Neural progenitor cell (in vitro differentiated cells): ENCODE data around the gene OPRL1. TPM values are rescaled to one million over a fixed set of nuclear protein-coding genes. Genes with fewer than 3 reads are reported as not detected.

ENCODE experiments used
- DNase-seq: peaks from one replicate; pipeline ENCODE4 v3.0.0-alpha.2; 2016; ENCODE audit warnings: low spot score
- H2AFZ ChIP-seq: fragments of 200-600 bp; sonication (generic); replicated peaks from 2 replicates; pipeline ENCODE4 v1.6.1; 2016; ENCODE audit warnings: antibody characterized with exemption
- H3F3A ChIP-seq: fragments of 200-600 bp; sonication (generic); 2 replicates; pipeline ENCODE4 v1.6.1; 2016; ENCODE audit warnings: antibody characterized with exemption, low read depth
- H3K27ac ChIP-seq: fragments of 200-600 bp; sonication (generic); 2 replicates; pipeline ENCODE4 v1.5.1; 2016; ENCODE audit warnings: mild to moderate bottlenecking
- H3K27me3 ChIP-seq: fragments of 200-600 bp; sonication (generic); 2 replicates; pipeline ENCODE4 v1.6.1; 2016; ENCODE audit warnings: mild to moderate bottlenecking, moderate library complexity
- H3K36me3 ChIP-seq: fragments of 200-600 bp; sonication (generic); 2 replicates; pipeline ENCODE4 v1.5.1; 2016
- H3K4me1 ChIP-seq: fragments of 200-600 bp; sonication (generic); 2 replicates; pipeline ENCODE4 v1.6.1; 2016; ENCODE audit warnings: mixed run types
- H3K4me2 ChIP-seq: fragments of 200-600 bp; sonication (generic); 2 replicates; pipeline ENCODE4 v1.6.1; 2016
- H3K4me3 ChIP-seq: fragments of 200-600 bp; sonication (generic); 2 replicates; pipeline ENCODE4 v1.5.1; 2016
- H3K79me2 ChIP-seq: fragments of 200-600 bp; sonication (generic); 2 replicates; pipeline ENCODE4 v1.6.1; 2016; ENCODE audit warnings: low read depth
- H3K9ac ChIP-seq: fragments of 200-600 bp; sonication (generic); 2 replicates; pipeline ENCODE4 v1.6.1; 2016
- H3K9me3 ChIP-seq: fragments of 200-600 bp; sonication (generic); 2 replicates; pipeline ENCODE4 v1.5.1; 2016; ENCODE audit warnings: low read depth
- H4K20me1 ChIP-seq: fragments of 200-600 bp; sonication (generic); 2 replicates; pipeline ENCODE4 v1.6.1; 2016; ENCODE audit warnings: low read depth
- H3K27ac Mint-ChIP-seq: 3 replicates; pipeline ENCODE4 v1.8.0; 2021; ENCODE audit warnings: mixed read lengths
- H3K27me3 Mint-ChIP-seq: 2 replicates; pipeline ENCODE4 v1.8.0; 2022; ENCODE audit warnings: low read depth, mild to moderate bottlenecking, inconsistent platforms, moderate library complexity, mixed read lengths; ENCODE audit not compliant: insufficient read depth
- H3K36me3 Mint-ChIP-seq: 3 replicates; pipeline ENCODE4 v1.8.0; 2021; ENCODE audit warnings: mixed read lengths
- H3K4me1 Mint-ChIP-seq: 3 replicates; pipeline ENCODE4 v1.8.0; 2021; ENCODE audit warnings: mixed read lengths
- H3K4me3 Mint-ChIP-seq: 3 replicates; pipeline ENCODE4 v1.8.0; 2021; ENCODE audit warnings: mild to moderate bottlenecking, moderate library complexity, mixed read lengths
- H3K9me3 Mint-ChIP-seq: 3 replicates; pipeline ENCODE4 v1.8.0; 2020; ENCODE audit warnings: mixed read lengths
- EZH2 ChIP-seq: fragments of 200-600 bp; sonication (generic); IDR thresholded peaks from 2 replicates; pipeline ENCODE4 v1.6.1; 2017; ENCODE audit warnings: antibody characterized with exemption, mild to moderate bottlenecking, moderate library complexity
- EZH2phosphoT487 ChIP-seq: fragments of 200-600 bp; sonication (generic); IDR thresholded peaks from 2 replicates; pipeline ENCODE4 v1.6.1; 2017; ENCODE audit warnings: antibody characterized with exemption
- total RNA-seq: library from RNA; depleted of rRNA; stranded (reverse); fragments of >200 nt; gene quantifications from 2 replicates; pipeline ENCODE4 v1.2.3, GENCODE V29; 2015; ENCODE audit warnings: low replicate concordance
- TF ChIP-seq, protein P1 (sequence below): fragments of 200-600 bp; sonication (generic); IDR thresholded peaks from 2 replicates; pipeline ENCODE4 v1.5.1; 2017; ENCODE audit warnings: antibody characterized with exemption, mild to moderate bottlenecking

OPRL1 gene
- total RNA-seq, 1 donor from 2014 or later, result 1.3 TPM

DNA sequence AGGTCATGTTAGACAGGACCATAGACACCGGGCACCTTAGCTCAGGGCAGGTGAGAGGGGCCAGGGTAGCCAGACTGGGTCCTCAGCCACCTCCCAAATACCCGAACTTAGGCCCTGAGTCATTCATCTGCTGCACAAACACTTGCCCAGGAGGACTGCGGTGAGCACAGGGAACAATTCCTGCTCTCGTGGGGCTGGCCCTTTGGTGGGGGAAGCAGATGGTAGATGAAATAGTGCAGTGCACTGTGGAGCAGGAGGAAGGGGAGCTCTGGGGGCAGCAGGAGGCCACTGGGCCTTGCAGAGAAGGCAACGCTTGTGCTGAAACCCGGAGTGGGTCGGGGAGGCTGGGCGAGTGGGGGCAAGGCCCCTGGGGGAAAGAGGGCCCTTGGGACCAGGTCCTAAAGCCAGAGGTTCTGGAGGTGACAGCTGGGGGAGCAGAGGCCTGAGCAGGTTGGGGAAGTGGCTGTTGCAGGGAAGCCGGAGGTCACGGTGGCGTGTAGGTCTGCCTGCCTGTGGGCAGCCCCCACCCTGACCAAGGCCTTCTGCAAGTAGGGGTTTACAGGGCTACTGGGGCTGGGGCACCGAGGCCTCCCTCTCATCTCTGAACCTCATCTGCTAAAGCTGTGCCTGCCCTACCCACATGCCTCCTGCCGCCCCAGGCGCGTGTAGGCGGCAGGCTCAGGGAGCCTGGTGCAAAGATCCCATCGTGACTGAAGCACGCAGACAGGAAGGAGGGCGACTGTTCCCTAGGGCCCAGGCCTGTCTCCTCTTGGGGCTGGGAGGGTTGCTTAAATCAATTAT is 32.2 kb downstream of the OPRL1 start:
- H3K27me3 Mint-ChIP-seq, result peaks cover 19% of the 10 kb centered on the region
- Histone ChIP-seq H4K20me1 (no peaks in the 10 kb centered on the region), H3K4me2 (no peak overlapping the region), H3K27ac (no peak overlapping the region), H3F3A (no peaks in the 10 kb centered on the region), H3K9ac (no peak overlapping the region), H3K4me3 (no peak overlapping the region), H3K27me3 (no peaks in the 10 kb centered on the region), H3K4me1 (no peaks in the 10 kb centered on the region), H3K36me3 (no peaks in the 10 kb centered on the region), H2AFZ (no peak overlapping the region), H3K9me3 (no peaks in the 10 kb centered on the region), H3K79me2 (no peaks in the 10 kb centered on the region)
- no peaks in the 10 kb centered on the region for H3K4me1 Mint-ChIP-seq
- H3K9me3 Mint-ChIP-seq, result no peaks in the 10 kb centered on the region
- TF ChIP-seq, protein P1, sequence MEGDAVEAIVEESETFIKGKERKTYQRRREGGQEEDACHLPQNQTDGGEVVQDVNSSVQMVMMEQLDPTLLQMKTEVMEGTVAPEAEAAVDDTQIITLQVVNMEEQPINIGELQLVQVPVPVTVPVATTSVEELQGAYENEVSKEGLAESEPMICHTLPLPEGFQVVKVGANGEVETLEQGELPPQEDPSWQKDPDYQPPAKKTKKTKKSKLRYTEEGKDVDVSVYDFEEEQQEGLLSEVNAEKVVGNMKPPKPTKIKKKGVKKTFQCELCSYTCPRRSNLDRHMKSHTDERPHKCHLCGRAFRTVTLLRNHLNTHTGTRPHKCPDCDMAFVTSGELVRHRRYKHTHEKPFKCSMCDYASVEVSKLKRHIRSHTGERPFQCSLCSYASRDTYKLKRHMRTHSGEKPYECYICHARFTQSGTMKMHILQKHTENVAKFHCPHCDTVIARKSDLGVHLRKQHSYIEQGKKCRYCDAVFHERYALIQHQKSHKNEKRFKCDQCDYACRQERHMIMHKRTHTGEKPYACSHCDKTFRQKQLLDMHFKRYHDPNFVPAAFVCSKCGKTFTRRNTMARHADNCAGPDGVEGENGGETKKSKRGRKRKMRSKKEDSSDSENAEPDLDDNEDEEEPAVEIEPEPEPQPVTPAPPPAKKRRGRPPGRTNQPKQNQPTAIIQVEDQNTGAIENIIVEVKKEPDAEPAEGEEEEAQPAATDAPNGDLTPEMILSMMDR, result no peak
- H3K27ac Mint-ChIP-seq, result no peak overlapping the region
- no peak overlapping the region for H3K4me3 Mint-ChIP-seq
- DNase-seq, result no peak
- H3K36me3 Mint-ChIP-seq, result no peaks in the 10 kb centered on the region

DNA sequence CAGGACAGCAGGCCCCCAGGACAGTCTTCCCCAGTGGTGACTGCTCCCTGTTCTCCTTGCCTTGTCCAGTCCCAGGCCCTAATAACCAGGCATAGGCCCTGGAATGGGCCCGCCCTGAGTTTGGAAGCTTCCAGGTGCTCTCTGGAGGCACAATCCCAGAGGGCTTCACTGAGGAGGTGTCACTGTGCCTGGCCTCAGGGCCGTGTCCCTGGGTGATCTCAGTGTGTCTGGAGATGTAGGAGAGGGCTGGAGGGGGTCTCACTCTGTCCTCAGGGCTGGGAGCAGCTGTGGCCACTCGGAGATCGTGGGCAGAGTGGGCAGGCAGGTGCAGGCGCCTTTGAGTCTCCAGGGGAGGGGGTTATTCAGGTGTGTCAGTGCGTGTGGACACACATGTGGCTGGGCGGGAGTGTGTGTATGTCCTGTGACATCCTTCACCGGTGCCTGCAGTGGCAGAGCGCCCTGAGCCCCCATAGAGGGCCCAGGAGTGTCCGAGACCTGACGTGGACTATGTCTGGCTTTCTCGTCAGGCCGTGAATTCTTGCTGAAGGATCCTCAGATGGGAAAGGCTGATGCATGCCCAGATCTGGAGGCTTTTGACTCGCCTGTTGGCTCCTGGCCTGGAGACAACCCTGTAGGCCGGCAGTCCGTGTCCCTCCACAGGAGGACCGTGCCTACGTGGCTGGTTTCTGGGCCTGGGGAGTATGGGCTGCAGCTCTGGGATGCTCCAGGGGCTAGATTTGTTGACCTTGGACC is 33.0 kb downstream of the OPRL1 start:
- H3K9me3 Mint-ChIP-seq, result no peaks in the 10 kb centered on the region
- no peaks in the 10 kb centered on the region for H3K9me3 ChIP-seq
- no peaks in the 10 kb centered on the region for H3F3A ChIP-seq
- H3K4me2 ChIP-seq, result no peak overlapping the region
- no peak overlapping the region for H3K27ac Mint-ChIP-seq
- no peaks in the 10 kb centered on the region for H3K36me3 ChIP-seq
- H3K27me3 ChIP-seq, result no peaks in the 10 kb centered on the region
- TF ChIP-seq, protein P1, result no peak
- TF ChIP-seq EZH2phosphoT487 (no peak), EZH2 (no peak)
- H3K4me3 Mint-ChIP-seq, result no peak overlapping the region
- no peaks in the 10 kb centered on the region for H3K4me1 Mint-ChIP-seq
- H3K36me3 Mint-ChIP-seq, result no peaks in the 10 kb centered on the region
- H3K4me1 ChIP-seq, result no peaks in the 10 kb centered on the region
- no peaks in the 10 kb centered on the region for H3K79me2 ChIP-seq
- no peaks in the 10 kb centered on the region for H4K20me1 ChIP-seq
- H3K9ac ChIP-seq, result no peak overlapping the region
- no peak overlapping the region for H3K4me3 ChIP-seq
- no peak for DNase-seq
- no peak overlapping the region for H3K27ac ChIP-seq
- H3K27me3 Mint-ChIP-seq, result peaks cover 15% of the 10 kb centered on the region
- no peak overlapping the region for H2AFZ ChIP-seq

DNA sequence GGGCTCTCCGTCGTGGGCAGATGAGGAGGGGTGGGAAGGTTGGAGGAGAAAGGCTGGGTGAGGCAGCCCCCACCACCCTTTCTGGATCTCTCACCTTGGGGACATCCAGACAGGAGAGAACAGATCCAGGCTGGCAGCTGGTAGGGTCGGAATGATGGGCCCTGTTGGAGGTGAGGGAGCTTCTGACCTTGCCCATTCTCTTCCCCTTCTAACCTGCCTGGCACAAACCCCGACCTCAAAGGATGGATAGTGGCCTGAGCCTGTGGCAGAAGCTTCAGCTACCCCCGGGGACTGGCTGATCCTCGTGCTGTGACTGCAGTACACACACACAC is 33.5 kb downstream of the OPRL1 start:
- Histone ChIP-seq H3K4me2 (no peak overlapping the region), H3K4me3 (no peak overlapping the region), H3K79me2 (no peaks in the 10 kb centered on the region), H3K4me1 (no peaks in the 10 kb centered on the region), H4K20me1 (no peaks in the 10 kb centered on the region), H3K36me3 (no peaks in the 10 kb centered on the region), H3K27ac (no peak overlapping the region), H3K27me3 (no peaks in the 10 kb centered on the region), H2AFZ (no peak overlapping the region), H3K9me3 (no peaks in the 10 kb centered on the region), H3F3A (no peaks in the 10 kb centered on the region), H3K9ac (no peak overlapping the region)
- no peak for DNase-seq
- Mint-ChIP-seq H3K4me1 (no peaks in the 10 kb centered on the region), H3K27ac (peak overlapping the region; percentile 10), H3K9me3 (no peaks in the 10 kb centered on the region), H3K36me3 (no peaks in the 10 kb centered on the region), H3K27me3 (peaks cover 15% of the 10 kb centered on the region), H3K4me3 (no peak overlapping the region)
- TF ChIP-seq EZH2, result no peak
- TF ChIP-seq, protein P1, result no peak
